Vagina (tissue), 2 donors: Measurements from ENCODE around the gene STAT6. TPM values are rescaled to one million over a fixed set of nuclear protein-coding genes. Genes with fewer than 3 reads are reported as not detected.

Experiments
- DNase-seq, 2 donors: peaks; one replicate each; pipeline ENCODE4 v3.0.0-alpha.2; 2017; ENCODE audit errors: extremely low spot score in 2 of 2
- H3K27ac ChIP-seq: fragments of 200-600 bp; sonication (generic); one replicate; pipeline ENCODE4 v1.5.1; 2019
- H3K27me3 ChIP-seq: fragments of 200-600 bp; sonication (generic); one replicate; pipeline ENCODE4 v1.5.1; 2019
- H3K36me3 ChIP-seq, 2 donors: fragments of 200-600 bp; sonication (generic); one replicate each; pipeline ENCODE4 v1.5.1; 2017 to 2019
- H3K4me1 ChIP-seq: fragments of 200-600 bp; sonication (generic); one replicate; pipeline ENCODE4 v1.5.1; 2019
- H3K4me3 ChIP-seq, 2 donors: fragments of 200-600 bp; sonication (generic); 1 replicate in 1 of 2; 2 replicates in 1 of 2; pipeline ENCODE4 v1.5.1; 2016 to 2019
- H3K9me3 ChIP-seq: fragments of 200-600 bp; sonication (generic); one replicate; pipeline ENCODE4 v1.5.1; 2019
- POLR2A ChIP-seq, 2 donors: fragments of 450-650 bp; IDR thresholded peaks; one replicate each; pipeline ENCODE4 v1.6.1; 2017; ENCODE audit warnings: antibody characterized with exemption in 2 of 2, mild to moderate bottlenecking in 2 of 2, moderate library complexity in 2 of 2
- POLR2AphosphoS5 ChIP-seq, 2 donors: sonication (generic); formaldehyde crosslinking; IDR thresholded peaks; one replicate each; pipeline ENCODE4 v1.9.0; 2017; ENCODE audit warnings: antibody characterized with exemption in 2 of 2, mild to moderate bottlenecking in 2 of 2, low read depth in 1 of 2; ENCODE audit not compliant: insufficient read depth in 1 of 2
- intact Hi-C: fragments of 100-400 bp; cut with DNase I; formaldehyde crosslinking; loops from one replicate; pipeline ENCODE4 v1.15.1; 2023
- total RNA-seq: library from RNA; depleted of rRNA; stranded (reverse); fragments of >200 nt; gene quantifications from one replicate; pipeline ENCODE4 v1.2.3, GENCODE V29; 2016
- TF ChIP-seq, protein P1 (sequence below), 3 experiments: fragments of 450-650 bp in 2 of 3; fragments of 200-600 bp in 1 of 3; sonication (generic) in 1 of 3; IDR thresholded peaks; one replicate each; pipeline ENCODE4 v1.5.1; 2017 to 2019; ENCODE audit warnings: antibody characterized with exemption in 3 of 3, mild to moderate bottlenecking in 2 of 3, moderate library complexity in 2 of 3

STAT6 gene
- total RNA-seq, 1 donor from 2014 or later: 146 TPM

DNA sequence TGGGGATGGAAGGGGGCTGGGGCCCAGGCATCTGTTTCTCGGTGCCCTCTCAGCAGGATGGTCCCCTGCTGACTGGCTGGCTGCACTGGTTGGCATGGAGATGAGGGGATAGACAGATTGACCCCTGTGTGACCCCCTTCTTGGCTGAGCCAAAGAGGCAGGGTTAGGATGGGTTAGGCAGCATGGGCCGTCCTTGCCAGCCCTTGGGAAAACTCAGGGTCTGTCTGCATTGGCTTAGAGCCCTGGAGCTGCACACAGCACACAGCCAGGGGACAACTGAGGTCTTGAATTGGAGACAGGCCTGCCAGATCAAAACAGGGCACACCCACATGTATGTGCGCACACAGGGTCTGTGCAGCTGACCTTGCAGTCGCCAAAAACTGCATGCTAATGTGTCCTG is 47.5 kb upstream of the STAT6 start:
- TF ChIP-seq POLR2A (IDR thresholded peaks at IDR 0.05) (no peak), POLR2AphosphoS5 (IDR thresholded peaks at IDR 0.05; ENCODE audit: insufficient read depth in 1 of 2, low read depth in 1 of 2) (no peak)
- TF ChIP-seq, protein P1, sequence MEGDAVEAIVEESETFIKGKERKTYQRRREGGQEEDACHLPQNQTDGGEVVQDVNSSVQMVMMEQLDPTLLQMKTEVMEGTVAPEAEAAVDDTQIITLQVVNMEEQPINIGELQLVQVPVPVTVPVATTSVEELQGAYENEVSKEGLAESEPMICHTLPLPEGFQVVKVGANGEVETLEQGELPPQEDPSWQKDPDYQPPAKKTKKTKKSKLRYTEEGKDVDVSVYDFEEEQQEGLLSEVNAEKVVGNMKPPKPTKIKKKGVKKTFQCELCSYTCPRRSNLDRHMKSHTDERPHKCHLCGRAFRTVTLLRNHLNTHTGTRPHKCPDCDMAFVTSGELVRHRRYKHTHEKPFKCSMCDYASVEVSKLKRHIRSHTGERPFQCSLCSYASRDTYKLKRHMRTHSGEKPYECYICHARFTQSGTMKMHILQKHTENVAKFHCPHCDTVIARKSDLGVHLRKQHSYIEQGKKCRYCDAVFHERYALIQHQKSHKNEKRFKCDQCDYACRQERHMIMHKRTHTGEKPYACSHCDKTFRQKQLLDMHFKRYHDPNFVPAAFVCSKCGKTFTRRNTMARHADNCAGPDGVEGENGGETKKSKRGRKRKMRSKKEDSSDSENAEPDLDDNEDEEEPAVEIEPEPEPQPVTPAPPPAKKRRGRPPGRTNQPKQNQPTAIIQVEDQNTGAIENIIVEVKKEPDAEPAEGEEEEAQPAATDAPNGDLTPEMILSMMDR (IDR thresholded peaks at IDR 0.05): no peak
- Histone ChIP-seq H3K27ac (peak overlapping the region; percentile 37), H3K36me3 (peaks cover 8 to 92% of the 10 kb centered on the region in 2 donors), H3K4me1 (peaks cover 27% of the 10 kb centered on the region), H3K4me3 (no peak overlapping the region), H3K27me3 (no peaks in the 10 kb centered on the region), H3K9me3 (no peaks in the 10 kb centered on the region)
- intact Hi-C loops: no loop called here
- no peak for DNase-seq

DNA sequence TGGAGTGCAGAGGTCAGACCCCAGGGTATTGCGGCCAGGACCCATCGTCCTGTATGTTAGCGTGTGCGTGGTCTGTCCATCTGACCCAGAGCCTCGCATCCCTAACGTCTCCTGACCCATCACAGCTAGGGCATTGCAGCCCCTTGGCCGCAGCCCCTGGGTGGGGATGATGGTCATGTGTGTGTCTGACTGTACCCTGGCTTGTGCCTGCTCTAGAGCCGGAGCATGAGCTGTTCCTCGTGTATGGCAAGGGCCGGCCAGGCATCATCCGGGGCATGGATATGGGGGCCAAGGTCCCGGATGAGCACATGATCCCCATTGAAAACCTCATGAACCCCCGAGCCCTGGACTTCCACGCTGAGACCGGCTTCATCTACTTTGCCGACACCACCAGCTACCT is 47.0 kb upstream of the STAT6 start:
- H3K4me3 ChIP-seq: no peak overlapping the region
- peak overlapping the region; percentile 37 for H3K27ac ChIP-seq
- intact Hi-C loops: no loop called here
- no peak for DNase-seq
- no peaks in the 10 kb centered on the region for H3K27me3 ChIP-seq
- H3K36me3 ChIP-seq: peaks cover 8 to 89% of the 10 kb centered on the region in 2 donors
- no peaks in the 10 kb centered on the region for H3K9me3 ChIP-seq
- peaks cover 32% of the 10 kb centered on the region for H3K4me1 ChIP-seq
- TF ChIP-seq, protein P1 (IDR thresholded peaks at IDR 0.05): no peak
- no peak for TF ChIP-seq POLR2AphosphoS5 (IDR thresholded peaks at IDR 0.05; ENCODE audit: insufficient read depth in 1 of 2, low read depth in 1 of 2)
- no peak for TF ChIP-seq POLR2A (IDR thresholded peaks at IDR 0.05)

DNA sequence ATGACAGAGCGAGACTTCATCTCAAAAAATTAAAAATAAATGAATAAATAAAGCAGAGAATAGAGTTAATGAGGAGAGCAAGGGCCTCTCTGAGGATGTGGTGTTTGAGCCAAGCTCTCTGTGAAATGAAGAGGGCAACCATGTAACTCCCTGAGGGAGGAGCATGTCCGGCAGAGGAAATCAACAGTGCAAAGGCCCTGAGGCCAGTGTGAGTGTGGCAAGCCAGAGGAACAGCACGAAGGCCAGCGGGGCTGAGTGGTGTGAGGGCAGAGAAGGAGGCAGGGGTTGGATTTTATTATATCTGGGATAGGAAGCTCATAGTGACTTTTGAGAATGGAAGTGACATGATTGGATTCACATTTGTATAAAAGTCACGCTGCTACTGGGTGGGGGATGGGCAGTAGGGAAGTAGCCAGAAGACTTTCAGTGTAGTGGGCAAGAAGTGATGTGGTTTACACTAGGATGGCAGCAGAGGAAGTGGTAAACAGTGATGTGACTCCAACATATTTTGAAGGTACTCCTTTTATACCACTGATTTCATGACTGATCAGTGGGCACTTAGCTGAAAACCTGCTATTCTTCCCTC is 46.5 kb upstream of the STAT6 start:
- Histone ChIP-seq H3K27ac (peak overlapping the region; percentile 37), H3K27me3 (no peaks in the 10 kb centered on the region), H3K9me3 (no peaks in the 10 kb centered on the region), H3K36me3 (peaks cover 8 to 84% of the 10 kb centered on the region in 2 donors), H3K4me1 (peaks cover 37% of the 10 kb centered on the region), H3K4me3 (no peak overlapping the region)
- TF ChIP-seq, protein P1 (IDR thresholded peaks at IDR 0.05): no peak
- TF ChIP-seq POLR2AphosphoS5 (IDR thresholded peaks at IDR 0.05; ENCODE audit: insufficient read depth in 1 of 2, low read depth in 1 of 2) (no peak), POLR2A (IDR thresholded peaks at IDR 0.05) (no peak)
- no peak for DNase-seq
- intact Hi-C loops: no loop called here

DNA sequence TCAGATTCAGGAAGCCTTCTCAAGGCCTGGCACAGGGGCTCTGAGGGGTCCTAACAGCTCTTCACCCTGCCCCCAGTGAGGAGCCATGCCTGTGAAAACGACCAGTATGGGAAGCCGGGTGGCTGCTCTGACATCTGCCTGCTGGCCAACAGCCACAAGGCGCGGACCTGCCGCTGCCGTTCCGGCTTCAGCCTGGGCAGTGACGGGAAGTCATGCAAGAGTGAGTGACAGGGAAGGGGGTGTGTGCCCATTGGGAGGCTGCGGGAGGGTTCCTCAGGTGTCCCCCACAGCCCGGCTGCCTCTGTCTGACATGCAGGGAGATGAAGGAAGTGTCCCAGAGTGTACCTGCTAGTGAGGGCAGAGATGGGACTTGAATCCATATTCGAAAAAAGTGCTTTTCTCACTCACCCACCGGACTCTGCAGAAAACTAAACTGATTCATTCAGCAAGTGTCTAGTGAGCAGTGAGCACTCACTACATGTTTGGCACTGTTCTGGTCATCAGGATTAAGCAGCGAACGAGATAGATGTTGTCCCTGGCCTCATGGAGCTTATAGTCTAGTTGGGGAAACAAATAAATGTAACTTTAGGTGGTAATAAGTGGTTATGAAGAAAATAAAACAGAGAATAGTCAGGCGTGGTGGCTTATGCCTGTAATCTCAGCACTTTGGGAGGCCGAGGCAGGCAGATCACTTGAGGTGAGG is 45.7 kb upstream of the STAT6 start:
- no peak overlapping the region for H3K4me3 ChIP-seq
- DNase-seq: no peak
- H3K9me3 ChIP-seq: no peaks in the 10 kb centered on the region
- H3K4me1 ChIP-seq: peaks cover 45% of the 10 kb centered on the region
- no peak for TF ChIP-seq POLR2A (IDR thresholded peaks at IDR 0.05)
- TF ChIP-seq POLR2AphosphoS5 (IDR thresholded peaks at IDR 0.05; ENCODE audit: insufficient read depth in 1 of 2, low read depth in 1 of 2): no peak
- TF ChIP-seq, protein P1 (IDR thresholded peaks at IDR 0.05): no peak
- no peaks in the 10 kb centered on the region for H3K27me3 ChIP-seq
- H3K27ac ChIP-seq: no peak overlapping the region
- peaks cover 8 to 75% of the 10 kb centered on the region in 2 donors for H3K36me3 ChIP-seq
- intact Hi-C loops: no loop called here
